Pancreas (tissue), 10 donors: ENCODE results near the gene KLK15. TPM values are rescaled to one million over a fixed set of nuclear protein-coding genes. Genes with fewer than 3 reads are reported as not detected.

Source experiments
- ATAC-seq, 4 donors: fragments of 200-7000 bp; cut with Tn5 transposase; one replicate each; pipeline versions ENCODE4 v1.8.0 to v1.9.1; 2020; ENCODE audit warnings: mild to moderate bottlenecking in 4 of 4, moderate library complexity in 4 of 4
- DNase-seq, 6 donors: peaks; one replicate each; pipeline ENCODE4 v3.0.0-alpha.2; 2020
- FAIRE-seq: peaks from 2 replicates; lab custom pipeline; 2012; peaks lifted over from hg19 to GRCh38; lab: Jason Lieb, UNC
- H3K27ac ChIP-seq, 4 donors: fragments of 200-600 bp; sonication (generic); 1 replicate in 3 of 4; 2 replicates in 1 of 4; pipeline versions ENCODE4 v1.5.0 to v1.8.0; 2020
- H3K27me3 ChIP-seq, 4 donors: fragments of 200-600 bp; one replicate each; pipeline ENCODE4 v1.8.0; 2021
- H3K36me3 ChIP-seq, 3 donors: fragments of 200-600 bp; sonication (generic) in 1 of 3; one replicate each; pipeline versions ENCODE4 v1.5.0 to v1.8.0; 2020 to 2021
- H3K4me1 ChIP-seq, 3 donors: fragments of 200-600 bp; one replicate each; pipeline ENCODE4 v1.8.0; 2021
- H3K4me3 ChIP-seq, 4 donors: fragments of 200-600 bp; sonication (generic) in 2 of 4; one replicate each; pipeline versions ENCODE4 v1.5.0 to v1.8.0; 2020 to 2021
- H3K9me3 ChIP-seq, 4 donors: fragments of 200-600 bp; one replicate each; pipeline ENCODE4 v1.8.0; 2021
- WGBS, 2 donors: extraction: QIAGEN DNeasy Blood & Tissue Kit; methylation state at CpG; one replicate each; pipeline ENCODE4 v1.1.7; 2013; 5-methylcytosine and 5-hydroxymethylcytosine counted together
- intact Hi-C, 3 donors: fragments of 100-400 bp; cut with DNase I; formaldehyde crosslinking; loops; one replicate each; pipeline versions ENCODE4 v1.11.1 to v1.14.2; 2022
- polyA plus RNA-seq, 2 donors: library from polyadenylated mRNA; stranded (reverse); fragments of 200-250 nt; gene quantifications; one replicate each; pipeline ENCODE4 v1.2.3, GENCODE V29; 2013
- total RNA-seq, 6 donors: library from RNA; stranded (reverse); fragmentation: NEBNext Ultra II Directional in 4 of 6; extraction: Animal tissue kit (Norgen Biotek cat#: 25700) in 4 of 6; gene quantifications; one replicate each; pipeline versions ENCODE4 v1.2.1 to v1.2.4, GENCODE V29; 2021 to 2023
- TF ChIP-seq, protein P1 (sequence below), 4 donors: fragments of 200-600 bp; sonication (generic) in 3 of 4; IDR thresholded peaks; one replicate each; pipeline versions ENCODE4 v1.5.0 to v1.8.0; 2021; ENCODE audit warnings: antibody characterized with exemption in 4 of 4
- donor health status: healthy with polysubstance abuse.
- donor health status: DM: no; HTN: no; CAD: no; lungs with moderate emphysema.
- donor health status: DM: no; HTN: no; CAD: no.
- donor health status: control.
- donor health status: control.
- donor health status: Bipolar disorder and iron deficiency.
- donor health status: DM: yes; HTN: yes; CAD: no.
- donor health status: DM: no; HTN: no; CAD: no.
- donor health status: DM: no; HTN: no; CAD: no.
- donor health status: DM: yes; HTN: yes; CAD: no.

KLK15 gene
- total and polyA plus RNA-seq, 8 donors, result 0.07 to 0.27 TPM; not detected in 6

DNA sequence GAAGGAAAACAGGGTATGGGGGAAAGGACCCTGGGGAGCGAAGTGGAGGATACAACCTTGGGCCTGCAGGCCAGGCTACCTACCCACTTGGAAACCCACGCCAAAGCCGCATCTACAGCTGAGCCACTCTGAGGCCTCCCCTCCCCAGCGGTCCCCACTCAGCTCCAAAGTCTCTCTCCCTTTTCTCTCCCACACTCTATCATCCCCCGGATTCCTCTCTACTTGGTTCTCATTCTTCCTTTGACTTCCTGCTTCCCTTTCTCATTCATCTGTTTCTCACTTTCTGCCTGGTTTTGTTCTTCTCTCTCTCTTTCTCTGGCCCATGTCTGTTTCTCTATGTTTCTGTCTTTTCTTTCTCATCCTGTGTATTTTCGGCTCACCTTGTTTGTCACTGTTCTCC is 24.0 kb upstream of the KLK15 start:
- DNase-seq (no peak), ATAC-seq (no peak), FAIRE-seq (no peak)
- no peaks in the 10 kb centered on the region for H3K9me3 ChIP-seq
- no peak overlapping the region for H3K4me3 ChIP-seq
- H3K27ac ChIP-seq, result no peak overlapping the region
- TF ChIP-seq, protein P1, sequence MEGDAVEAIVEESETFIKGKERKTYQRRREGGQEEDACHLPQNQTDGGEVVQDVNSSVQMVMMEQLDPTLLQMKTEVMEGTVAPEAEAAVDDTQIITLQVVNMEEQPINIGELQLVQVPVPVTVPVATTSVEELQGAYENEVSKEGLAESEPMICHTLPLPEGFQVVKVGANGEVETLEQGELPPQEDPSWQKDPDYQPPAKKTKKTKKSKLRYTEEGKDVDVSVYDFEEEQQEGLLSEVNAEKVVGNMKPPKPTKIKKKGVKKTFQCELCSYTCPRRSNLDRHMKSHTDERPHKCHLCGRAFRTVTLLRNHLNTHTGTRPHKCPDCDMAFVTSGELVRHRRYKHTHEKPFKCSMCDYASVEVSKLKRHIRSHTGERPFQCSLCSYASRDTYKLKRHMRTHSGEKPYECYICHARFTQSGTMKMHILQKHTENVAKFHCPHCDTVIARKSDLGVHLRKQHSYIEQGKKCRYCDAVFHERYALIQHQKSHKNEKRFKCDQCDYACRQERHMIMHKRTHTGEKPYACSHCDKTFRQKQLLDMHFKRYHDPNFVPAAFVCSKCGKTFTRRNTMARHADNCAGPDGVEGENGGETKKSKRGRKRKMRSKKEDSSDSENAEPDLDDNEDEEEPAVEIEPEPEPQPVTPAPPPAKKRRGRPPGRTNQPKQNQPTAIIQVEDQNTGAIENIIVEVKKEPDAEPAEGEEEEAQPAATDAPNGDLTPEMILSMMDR (IDR thresholded peaks at IDR 0.05), result no peak
- intact Hi-C loops, result no loop called here
- no peaks in the 10 kb centered on the region for H3K27me3 ChIP-seq
- WGBS, 2 donors, result 81 to 85% methylated on average over 3 to 6 of the region's 6 CpGs
- no peaks in the 10 kb centered on the region for H3K36me3 ChIP-seq
- no peaks in the 10 kb centered on the region for H3K4me1 ChIP-seq

DNA sequence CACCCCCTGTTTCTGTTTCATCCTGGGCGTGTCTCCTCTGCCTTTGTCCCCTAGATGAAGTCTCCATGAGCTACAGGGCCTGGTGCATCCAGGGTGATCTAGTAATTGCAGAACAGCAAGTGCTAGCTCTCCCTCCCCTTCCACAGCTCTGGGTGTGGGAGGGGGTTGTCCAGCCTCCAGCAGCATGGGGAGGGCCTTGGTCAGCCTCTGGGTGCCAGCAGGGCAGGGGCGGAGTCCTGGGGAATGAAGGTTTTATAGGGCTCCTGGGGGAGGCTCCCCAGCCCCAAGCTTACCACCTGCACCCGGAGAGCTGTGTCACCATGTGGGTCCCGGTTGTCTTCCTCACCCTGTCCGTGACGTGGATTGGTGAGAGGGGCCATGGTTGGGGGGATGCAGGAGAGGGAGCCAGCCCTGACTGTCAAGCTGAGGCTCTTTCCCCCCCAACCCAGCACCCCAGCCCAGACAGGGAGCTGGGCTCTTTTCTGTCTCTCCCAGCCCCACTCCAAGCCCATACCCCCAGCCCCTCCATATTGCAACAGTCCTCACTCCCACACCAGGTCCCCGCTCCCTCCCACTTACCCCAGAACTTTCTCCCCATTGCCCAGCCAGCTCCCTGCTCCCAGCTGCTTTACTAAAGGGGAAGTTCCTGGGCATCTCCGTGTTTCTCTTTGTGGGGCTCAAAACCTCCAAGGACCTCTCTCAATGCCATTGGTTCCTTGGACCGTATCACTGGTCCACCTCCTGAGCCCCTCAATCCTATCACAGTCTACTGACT is 21.4 kb upstream of the KLK15 start, which contains the start of gene KLK3:
Gene KLK3 (plus strand): TSS at position 280 of the 775 bp plus-strand sequence. CDS start 41 bp downstream, at position 321.
- Histone ChIP-seq H3K4me1 (no peaks in the 10 kb centered on the region), H3K27me3 (no peaks in the 10 kb centered on the region), H3K27ac (no peak within 1 kb of the TSS), H3K9me3 (no peaks in the 10 kb centered on the region), H3K36me3 (no peaks in the 10 kb centered on the region), H3K4me3 (no peak within 1 kb of the TSS)
- intact Hi-C loops, result no loop called here
- no peak for DNase-seq
- TF ChIP-seq, protein P1 (IDR thresholded peaks at IDR 0.05), result no peak
- 74 to 79% methylated on average over 7 to 9 of the region's 9 CpGs for WGBS, 2 donors
- FAIRE-seq, result no peak
- ATAC-seq, result no peak

DNA sequence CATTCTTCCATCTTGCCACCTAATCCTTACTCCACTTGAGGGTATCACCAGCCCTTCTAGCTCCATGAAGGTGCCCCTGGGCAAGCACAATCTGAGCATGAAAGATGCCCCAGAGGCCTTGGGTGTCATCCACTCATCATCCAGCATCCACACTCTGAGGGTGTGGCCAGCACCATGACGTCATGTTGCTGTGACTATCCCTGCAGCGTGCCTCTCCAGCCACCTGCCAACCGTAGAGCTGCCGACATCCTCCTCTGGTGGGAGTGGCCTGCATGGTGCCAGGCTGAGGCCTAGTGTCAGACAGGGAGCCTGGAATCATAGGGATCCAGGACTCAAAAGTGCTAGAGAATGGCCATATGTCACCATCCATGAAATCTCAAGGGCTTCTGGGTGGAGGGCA is 18.2 kb upstream of the KLK15 start:
- DNase-seq, result no peak
- H3K9me3 ChIP-seq, result no peaks in the 10 kb centered on the region
- ATAC-seq, result no peak
- no peak for FAIRE-seq
- no peaks in the 10 kb centered on the region for H3K27me3 ChIP-seq
- no peaks in the 10 kb centered on the region for H3K4me1 ChIP-seq
- no peak overlapping the region for H3K4me3 ChIP-seq
- H3K36me3 ChIP-seq, result no peaks in the 10 kb centered on the region
- TF ChIP-seq, protein P1 (IDR thresholded peaks at IDR 0.05), result no peak
- WGBS, 2 donors, result 77 to 84% methylated on average over 4 of the region's 4 CpGs
- no peak overlapping the region for H3K27ac ChIP-seq
- intact Hi-C loops, result no loop called here

DNA sequence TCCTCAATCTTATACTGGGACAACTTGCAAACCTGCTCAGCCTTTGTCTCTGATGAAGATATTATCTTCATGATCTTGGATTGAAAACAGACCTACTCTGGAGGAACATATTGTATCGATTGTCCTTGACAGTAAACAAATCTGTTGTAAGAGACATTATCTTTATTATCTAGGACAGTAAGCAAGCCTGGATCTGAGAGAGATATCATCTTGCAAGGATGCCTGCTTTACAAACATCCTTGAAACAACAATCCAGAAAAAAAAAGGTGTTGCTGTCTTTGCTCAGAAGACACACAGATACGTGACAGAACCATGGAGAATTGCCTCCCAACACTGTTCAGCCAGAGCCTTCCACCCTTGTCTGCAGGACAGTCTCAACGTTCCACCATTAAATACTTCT is 17.4 kb upstream of the KLK15 start:
- intact Hi-C loops, result no loop called here
- FAIRE-seq (no peak), ATAC-seq (no peak), DNase-seq (no peak)
- Histone ChIP-seq H3K36me3 (no peaks in the 10 kb centered on the region), H3K27me3 (no peaks in the 10 kb centered on the region), H3K9me3 (no peaks in the 10 kb centered on the region), H3K4me1 (no peaks in the 10 kb centered on the region), H3K4me3 (no peak overlapping the region), H3K27ac (no peak overlapping the region)
- 32 to 52% methylated on average over 3 of the region's 3 CpGs for WGBS, 2 donors
- TF ChIP-seq, protein P1 (IDR thresholded peaks at IDR 0.05), result no peak

GRCh38 chr19:50844296-50844935 is 11.0 kb upstream of the KLK15 start:
- no peak for DNase-seq
- no peaks in the 10 kb centered on the region for H3K27me3 ChIP-seq
- FAIRE-seq, result no peak
- WGBS, 2 donors, result 57 to 64% methylated on average over 8 of the region's 8 CpGs
- no peak overlapping the region for H3K4me3 ChIP-seq
- ATAC-seq, result no peak
- intact Hi-C loops, result no loop called here
- H3K9me3 ChIP-seq, result no peaks in the 10 kb centered on the region
- no peak overlapping the region for H3K27ac ChIP-seq
- no peaks in the 10 kb centered on the region for H3K4me1 ChIP-seq
- TF ChIP-seq, protein P1 (IDR thresholded peaks at IDR 0.05), result no peak
- H3K36me3 ChIP-seq, result no peaks in the 10 kb centered on the region
